GM21367 (cell line): Measurements from ENCODE around the gene SPANXN2.
"Not testable (repeated sequence)": the region's sequence is repeated elsewhere in the genome, so short reads cannot be mapped to it uniquely, and the experiment has no call there.

Experiments used
- ATAC-seq: cut with Tn5 transposase; IDR thresholded peaks from one replicate; pipeline ENCODE4 v1.9.1; 2021; ENCODE audit not compliant: unreplicated experiment

The SPANXN2 gene

DNA sequence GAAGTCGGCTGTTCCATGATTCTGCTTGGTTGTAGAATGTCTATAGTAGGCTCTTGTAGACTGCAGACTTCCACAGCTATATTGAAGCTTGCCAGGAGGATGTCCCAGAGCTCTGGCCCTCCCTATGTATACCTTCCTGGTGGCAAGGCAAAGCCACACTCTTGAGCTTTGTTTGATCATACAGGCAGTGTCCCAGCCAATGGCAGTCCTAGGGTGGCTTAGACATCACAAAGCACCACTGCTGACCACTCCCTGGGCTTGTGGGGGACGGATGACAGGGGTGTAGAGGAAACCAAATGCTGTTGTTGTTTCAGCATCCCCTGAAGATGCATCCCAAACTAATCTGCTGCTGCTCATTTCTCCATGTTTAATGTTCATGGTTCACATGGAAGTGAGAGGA is at the start of gene SPANXN2:
Gene SPANXN2 (minus strand): TSS at position 101 of the 400 bp plus-strand sequence. CDS start 84 bp downstream, at position 17.
- ATAC-seq = not testable (repeated sequence)

DNA sequence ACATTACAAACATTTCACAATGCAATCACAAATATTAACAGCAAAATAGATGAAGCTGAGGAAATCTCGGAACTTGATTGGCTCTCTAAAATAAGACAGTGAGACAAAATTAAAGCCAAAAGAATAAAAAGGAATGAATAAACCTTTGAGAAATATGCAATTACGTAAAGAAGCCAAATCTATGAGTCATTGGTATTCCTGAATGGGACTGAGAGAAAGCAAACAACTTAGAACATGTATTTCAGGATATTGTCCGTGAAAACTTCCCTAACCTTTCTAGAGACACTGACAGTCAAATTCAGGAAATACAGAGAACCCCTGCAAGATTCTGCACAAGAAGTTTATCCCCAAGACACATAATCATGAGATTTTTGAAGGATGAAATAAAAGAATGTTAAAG is 48.4 kb upstream of the SPANXN2 start:
- ATAC-seq = no peak

DNA sequence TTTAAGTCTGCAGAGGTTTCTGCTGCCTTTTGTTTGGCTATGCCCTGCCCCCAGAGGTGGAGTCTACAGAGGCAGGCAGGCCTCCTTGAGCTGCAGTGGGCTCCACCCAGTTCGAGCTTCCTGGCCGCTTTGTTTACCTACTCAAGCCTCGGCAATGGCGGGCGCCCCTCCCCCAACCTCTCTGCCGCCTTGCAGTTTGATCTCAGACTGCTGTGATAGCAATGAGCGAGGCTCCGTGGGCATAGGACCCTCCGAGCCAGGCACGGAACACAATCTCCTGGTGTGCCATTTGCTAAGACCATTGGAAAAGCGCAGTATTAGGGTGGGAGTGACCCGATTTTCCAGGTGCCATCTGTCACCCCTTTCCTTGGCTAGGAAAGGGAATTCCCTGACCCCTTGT is 47.2 kb upstream of the SPANXN2 start:
- not testable (repeated sequence) for ATAC-seq

- no peak for ATAC-seq
Measured at GRCh38 chrX:143757887-143758286, 37.3 kb upstream of the SPANXN2 start.

DNA sequence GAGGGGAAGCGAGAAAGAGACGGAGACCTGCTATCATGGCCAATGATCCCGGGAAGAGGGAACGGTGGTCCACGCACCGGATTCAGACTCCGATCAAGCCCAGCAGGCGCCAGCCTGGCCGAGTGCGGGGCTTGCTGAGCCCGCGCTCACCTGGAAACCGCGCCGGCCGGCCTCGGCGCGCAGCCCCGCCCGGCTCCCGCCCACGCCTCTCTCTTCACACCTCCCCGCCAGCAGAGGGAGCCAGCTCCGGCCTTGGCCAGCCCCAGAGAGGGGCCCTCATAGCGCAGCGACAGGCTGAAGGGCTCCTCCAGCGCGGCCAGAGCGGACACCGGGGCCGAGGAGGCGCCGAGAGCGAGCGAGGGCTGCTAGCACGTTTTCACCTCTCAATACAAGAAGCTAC is 36.8 kb upstream of the SPANXN2 start:
- ATAC-seq = no peak

- no peak for ATAC-seq
Measured at GRCh38 chrX:143754183-143754582, 33.6 kb upstream of the SPANXN2 start.

- no peak for ATAC-seq
Measured at GRCh38 chrX:143733866-143734265, 13.3 kb upstream of the SPANXN2 start.

DNA sequence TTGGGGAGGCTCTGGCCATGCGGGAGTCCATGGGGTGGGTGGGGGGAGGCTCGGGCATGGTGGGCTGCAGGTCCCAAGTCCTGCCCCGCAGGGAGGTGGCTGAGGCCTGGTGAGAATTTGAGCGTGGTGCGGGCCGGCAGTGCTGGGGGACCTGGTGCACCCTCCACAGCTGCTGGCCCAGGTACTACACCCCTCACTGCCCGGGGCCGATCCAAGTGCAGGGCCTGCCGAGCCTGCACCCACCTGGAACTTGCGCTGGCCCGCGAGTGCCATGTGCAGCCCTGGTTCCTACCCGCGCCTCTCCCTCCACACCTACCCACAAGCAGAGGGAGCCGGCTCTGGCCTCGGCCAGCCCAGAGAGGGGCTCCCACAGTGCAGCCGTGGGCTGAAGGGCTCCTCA is 5.7 kb upstream of the SPANXN2 start:
- no peak for ATAC-seq

DNA sequence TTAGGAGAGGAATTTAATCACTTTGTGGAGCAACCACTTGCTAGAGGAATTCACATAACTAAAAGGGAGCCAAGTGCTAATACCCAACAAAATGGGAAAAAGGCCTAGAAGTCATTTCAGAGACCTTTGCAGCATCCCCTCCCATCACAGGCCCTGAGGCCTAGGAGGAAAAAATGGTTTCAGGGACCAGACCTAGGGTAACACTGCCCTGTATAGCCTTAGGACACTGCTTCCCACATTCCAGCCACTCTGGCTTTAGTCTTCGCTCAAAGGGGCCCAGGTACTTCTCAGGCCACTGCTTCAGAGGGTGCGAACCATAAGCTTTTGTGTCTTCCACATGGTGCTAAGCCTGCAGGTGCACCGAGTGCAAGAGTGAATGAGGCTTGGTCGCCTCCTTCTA is 19.1 kb downstream of the SPANXN2 start:
- no peak for ATAC-seq

- ATAC-seq = no peak
Measured at GRCh38 chrX:143694885-143695284, 25.7 kb downstream of the SPANXN2 start.

- no peak for ATAC-seq
Measured at GRCh38 chrX:143683486-143683885, 37.1 kb downstream of the SPANXN2 start.

- no peak for ATAC-seq
Measured at GRCh38 chrX:143674926-143675325, 45.6 kb downstream of the SPANXN2 start.

DNA sequence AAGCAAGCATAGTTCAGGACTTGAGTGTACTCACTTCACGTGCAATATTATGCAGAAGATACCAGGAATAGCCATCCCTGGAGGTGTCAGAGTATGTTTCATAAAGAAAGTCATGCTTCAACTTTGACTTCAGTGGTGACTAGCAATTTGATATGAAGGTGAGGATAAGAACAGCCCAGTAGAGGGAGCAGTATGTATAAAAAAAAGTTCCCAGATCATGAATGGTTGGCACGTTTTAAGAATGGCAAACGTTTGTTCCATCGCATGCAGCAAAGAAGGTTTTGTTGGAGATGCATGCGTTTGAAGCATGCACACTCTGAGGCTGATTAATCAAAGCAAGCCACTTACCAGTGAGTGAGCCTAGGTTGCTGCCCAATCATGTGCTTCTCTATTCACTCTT is 51.2 kb downstream of the SPANXN2 start:
- no peak for ATAC-seq

DNA sequence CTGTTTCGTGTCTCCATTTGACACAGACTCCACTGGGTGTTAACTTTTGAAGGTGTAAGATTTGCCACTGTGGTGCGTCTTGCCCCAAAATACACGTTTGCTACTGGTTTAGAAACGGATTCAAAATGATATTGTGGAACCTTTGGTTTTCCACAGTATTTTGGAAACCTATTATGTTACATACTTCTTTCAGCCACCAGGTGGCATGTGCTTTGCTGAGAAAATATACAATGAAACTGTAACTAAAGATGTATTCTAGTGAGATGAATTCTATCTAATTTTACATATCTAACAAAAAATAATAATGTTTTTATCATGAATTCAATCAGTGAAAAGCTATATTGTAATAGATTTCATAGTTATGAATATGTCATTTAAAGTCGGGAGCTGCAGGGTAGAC is 56.2 kb downstream of the SPANXN2 start:
- no peak for ATAC-seq

DNA sequence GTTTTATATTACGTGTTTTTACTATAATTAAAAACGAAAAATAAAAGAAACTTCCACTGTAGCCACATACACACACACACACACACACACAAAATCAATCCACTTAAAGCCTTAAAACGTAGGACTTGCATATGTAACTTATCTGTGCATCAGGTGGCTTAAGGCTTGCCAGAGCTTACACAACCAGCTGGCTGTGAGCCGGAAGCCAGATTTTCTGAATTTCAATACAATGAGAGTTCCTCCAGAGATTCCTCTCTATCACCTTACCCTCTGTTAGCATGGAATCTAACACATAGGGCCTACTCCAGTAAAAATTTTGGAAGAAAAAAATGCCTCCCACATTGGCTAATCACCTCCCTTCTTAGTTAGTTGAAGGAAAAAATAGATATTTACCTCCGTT is 56.8 kb downstream of the SPANXN2 start:
- no peak for ATAC-seq
